ENCODE results near the gene SDCCAG8. TPM values are rescaled to one million over a fixed set of nuclear protein-coding genes. Genes with fewer than 3 reads are reported as not detected.

The SDCCAG8 gene
- total RNA-seq, 2 donors from 2014 or later = 23.2 to 91.0 TPM

GRCh38 chr1:243447844-243448243, 192.0 kb downstream of the SDCCAG8 start:
- ATAC-seq (ENCODE audit: insufficient number of reproducible peaks, low FRiP score, low read depth) = no peak
- DNase-seq (ENCODE audit: low spot score) = no peak

DNA sequence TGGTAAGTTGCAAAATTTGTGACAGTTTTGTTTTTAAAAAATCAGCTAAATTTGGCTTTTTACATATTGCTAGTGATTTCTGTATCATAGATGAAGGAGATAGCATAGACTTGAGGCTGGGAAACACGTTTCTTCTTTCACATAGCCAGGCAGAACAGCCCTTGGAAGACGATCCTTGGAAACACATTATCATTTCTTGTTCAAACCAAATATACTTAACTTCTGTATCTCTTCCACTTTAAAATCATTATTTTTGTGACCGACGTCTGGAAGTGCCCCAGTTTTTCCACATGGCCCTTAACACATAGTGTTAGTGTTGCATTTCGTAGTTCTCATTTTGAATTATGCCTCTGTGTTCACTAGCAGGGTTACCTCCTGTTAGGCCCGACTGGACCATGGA, 193.5 kb downstream of the SDCCAG8 start:
- TF ChIP-seq CTCF (IDR thresholded peaks at IDR 0.05) = no peak
- DNase-seq (ENCODE audit: low spot score) (no peak), ATAC-seq (ENCODE audit: insufficient number of reproducible peaks, low FRiP score, low read depth) (no peak)

More at GRCh38 chr1:243447844-243448243, 192.0 kb downstream of the SDCCAG8 start:
- H3K4me1 ChIP-seq (ENCODE audit: control insufficient read depth in 1 of 2, low read depth in 2 of 2) = peaks cover 5 to 11% of the 10 kb centered on the region in 2 donors
- no peaks in the 10 kb centered on the region for H3K36me3 ChIP-seq
- no peak overlapping the region for H3K27ac ChIP-seq
- TF ChIP-seq CTCF (IDR thresholded peaks at IDR 0.05) = no peak
- H3K4me3 ChIP-seq = no peak overlapping the region
- H3K27me3 ChIP-seq (replicated peaks; ENCODE audit: insufficient read depth) = no peaks in the 10 kb centered on the region
- H3K9me3 ChIP-seq = no peaks in the 10 kb centered on the region

GRCh38 chr1:243452092-243452491, 196.3 kb downstream of the SDCCAG8 start:
- Histone ChIP-seq H3K9me3 (no peaks in the 10 kb centered on the region), H3K27me3 (replicated peaks; ENCODE audit: insufficient read depth) (no peaks in the 10 kb centered on the region), H3K27ac (no peak overlapping the region), H3K4me3 (no peak overlapping the region), H3K36me3 (no peaks in the 10 kb centered on the region), H3K4me1 (ENCODE audit: control insufficient read depth in 1 of 2, low read depth in 2 of 2) (no peaks in the 10 kb centered on the region)
- DNase-seq (ENCODE audit: low spot score) (no peak), ATAC-seq (ENCODE audit: insufficient number of reproducible peaks, low FRiP score, low read depth) (no peak)
- TF ChIP-seq CTCF (IDR thresholded peaks at IDR 0.05) = no peak

More for the DNA sequence above, 193.5 kb downstream of the SDCCAG8 start:
- no peak overlapping the region for H3K27ac ChIP-seq
- H3K27me3 ChIP-seq (replicated peaks; ENCODE audit: insufficient read depth) = no peaks in the 10 kb centered on the region
- H3K4me1 ChIP-seq (ENCODE audit: control insufficient read depth in 1 of 2, low read depth in 2 of 2) = no peaks in the 10 kb centered on the region
- H3K4me3 ChIP-seq = no peak overlapping the region
- no peaks in the 10 kb centered on the region for H3K9me3 ChIP-seq
- H3K36me3 ChIP-seq = no peaks in the 10 kb centered on the region

GRCh38 chr1:243454328-243454997, 198.6 kb downstream of the SDCCAG8 start:
- Histone ChIP-seq H3K27ac (no peak overlapping the region), H3K9me3 (no peaks in the 10 kb centered on the region), H3K4me3 (no peak overlapping the region), H3K27me3 (replicated peaks; ENCODE audit: insufficient read depth) (no peaks in the 10 kb centered on the region), H3K4me1 (ENCODE audit: control insufficient read depth in 1 of 2, low read depth in 2 of 2) (no peaks in the 10 kb centered on the region), H3K36me3 (no peaks in the 10 kb centered on the region)
- ATAC-seq (ENCODE audit: insufficient number of reproducible peaks, low FRiP score, low read depth) (no peak), DNase-seq (ENCODE audit: low spot score) (no peak)
- no peak for TF ChIP-seq CTCF (IDR thresholded peaks at IDR 0.05)

GRCh38 chr1:243455760-243456651, 200.2 kb downstream of the SDCCAG8 start:
- Histone ChIP-seq H3K9me3 (no peaks in the 10 kb centered on the region), H3K27me3 (replicated peaks; ENCODE audit: insufficient read depth) (no peaks in the 10 kb centered on the region), H3K27ac (no peak overlapping the region), H3K4me1 (ENCODE audit: control insufficient read depth in 1 of 2, low read depth in 2 of 2) (no peaks in the 10 kb centered on the region), H3K4me3 (no peak overlapping the region), H3K36me3 (no peaks in the 10 kb centered on the region)
- TF ChIP-seq CTCF (IDR thresholded peaks at IDR 0.05) = no peak
- DNase-seq (ENCODE audit: low spot score) = no peak
- no peak for ATAC-seq (ENCODE audit: insufficient number of reproducible peaks, low FRiP score, low read depth)

Data from thoracic aorta (tissue), 2 donors.